K562 (cell line): Measurements from ENCODE around the gene UBE2G2. TPM values are rescaled to one million over a fixed set of nuclear protein-coding genes. Genes with fewer than 3 reads are reported as not detected.
A peak's percentile ranks its signal among the peaks of the same experiment; 100 is the strongest.

Source experiments
- BRCA1 ChIP-seq, 2 experiments: fragments of 450-650 bp in 1 of 2; sonication (generic) in 1 of 2; formaldehyde crosslinking in 1 of 2; IDR thresholded peaks; 2 replicates each; pipeline versions ENCODE4 v1.5.0 to v1.6.1; 2017 to 2020; ENCODE audit warnings: mild to moderate bottlenecking in 1 of 2, missing genetic modification reagents in 1 of 2
- E2F3 ChIP-seq: fragments of 250-450 bp; sonication (Bioruptor Pico); IDR thresholded peaks from 2 replicates; pipeline ENCODE4 v1.4.0; 2020; ENCODE audit warnings: mild to moderate bottlenecking
- FOXM1 ChIP-seq, 2 experiments: fragments of 450-650 bp in 1 of 2; sonication (generic) in 1 of 2; formaldehyde crosslinking in 1 of 2; IDR thresholded peaks; 2 replicates each; pipeline versions ENCODE4 v1.6.1 to v1.9.0; 2017 to 2022; ENCODE audit warnings: low read depth in 2 of 2, mild to moderate bottlenecking in 2 of 2, missing genetic modification reagents in 1 of 2, moderate library complexity in 1 of 2
- NR2C1 ChIP-seq, 2 experiments: fragments of 450-650 bp; IDR thresholded peaks; 2 replicates each; pipeline ENCODE4 v1.6.1; 2017; ENCODE audit warnings: mild to moderate bottlenecking in 2 of 2, antibody characterized with exemption in 1 of 2, inconsistent platforms in 1 of 2, missing compliant biosample characterization in 1 of 2, missing genetic modification characterization in 1 of 2
- NR2C2 ChIP-seq, 2 experiments: fragments of 200-800 bp in 1 of 2; sonication (Bioruptor generic) in 1 of 2; sonication (generic) in 1 of 2; formaldehyde crosslinking in 1 of 2; IDR thresholded peaks; 2 replicates each; pipeline versions ENCODE4 v1.6.1 to v1.8.0; 2016 to 2022; ENCODE audit warnings: mild to moderate bottlenecking in 1 of 2, missing compliant biosample characterization in 1 of 2, missing genetic modification characterization in 1 of 2, missing genetic modification reagents in 1 of 2
- RBM25 ChIP-seq: fragments of 200-400 bp; formaldehyde crosslinking; IDR thresholded peaks from 2 replicates; pipeline ENCODE4 v1.6.1; 2018; ENCODE audit warnings: low read length, low read depth, moderate library complexity; ENCODE audit not compliant: severe bottlenecking
- SAFB ChIP-seq: fragments of 200-400 bp; formaldehyde crosslinking; IDR thresholded peaks from 2 replicates; pipeline ENCODE4 v1.6.1; 2017; ENCODE audit warnings: low read depth, low read length, borderline replicate concordance
- TFAM ChIP-seq: fragments of 250-450 bp; sonication (Bioruptor Pico); conservative IDR thresholded peaks from 2 replicates; pipeline ENCODE4 v1.5.0; 2021; ENCODE audit warnings: mild to moderate bottlenecking, moderate library complexity
- THRA ChIP-seq: fragments of 450-650 bp; IDR thresholded peaks from 2 replicates; pipeline ENCODE4 v1.6.1; 2017; ENCODE audit warnings: mild to moderate bottlenecking, moderate library complexity
- ZKSCAN3 ChIP-seq: fragments of 250-450 bp; sonication (Bioruptor Pico); IDR thresholded peaks from 2 replicates; pipeline ENCODE4 v1.4.0; 2020
- ZNF3 ChIP-seq: fragments of 250-450 bp; sonication (Bioruptor Pico); IDR thresholded peaks from 2 replicates; pipeline ENCODE4 v1.5.0; 2021; ENCODE audit warnings: mild to moderate bottlenecking, moderate library complexity
- ZNF57 ChIP-seq: fragments of 450-650 bp; formaldehyde crosslinking; IDR thresholded peaks from 2 replicates; pipeline ENCODE4 v1.4.0; 2020; ENCODE audit warnings: mild to moderate bottlenecking, moderate library complexity
- ZNF592 ChIP-seq: fragments of 450-650 bp; IDR thresholded peaks from 2 replicates; pipeline ENCODE4 v1.6.1; 2017; ENCODE audit warnings: antibody characterized with exemption, mild to moderate bottlenecking
- polyA plus RNA-seq, 8 experiments: library from polyadenylated mRNA; depleted of rRNA in 4 of 8; stranded (reverse) in 5 of 8; unstranded in 3 of 8; fragments of >200 nt; fragmentation: Nextera tagmentation in 2 of 8; fragmentation: Illumina TruSeq in 1 of 8; extraction: Ambion mirVana in 2 of 8; extraction: Trizol in 1 of 8; gene quantifications; 2 replicates each; pipeline versions ENCODE4 v1.2.1 to v1.2.3, GENCODE V29; 2011 to 2014; ENCODE audit warnings: inconsistent platforms in 1 of 8, missing spikeins in 1 of 8
- total RNA-seq, 7 experiments: library from RNA; depleted of rRNA in 6 of 7; stranded (reverse); fragments of >200 nt in 6 of 7; fragmentation: Illumina TruSeq in 2 of 7; extraction: Trizol in 2 of 7; gene quantifications; 2 replicates each; pipeline versions ENCODE4 v1.2.1 to v1.2.3, GENCODE V29; 2011 to 2021; ENCODE audit warnings: low replicate concordance in 1 of 7
- TF ChIP-seq, protein P1 (sequence below): sonication (generic); formaldehyde crosslinking; IDR thresholded peaks from 2 replicates; pipeline ENCODE4 v1.8.0; 2023; ENCODE audit warnings: missing genetic modification reagents, mild to moderate bottlenecking, borderline replicate concordance

Gene UBE2G2
- total and polyA plus RNA-seq, 9 of the 15 experiments (the other 6 are each of a cell fraction or from before 2014, with no cell fraction given) = 47.5 to 225 (median 140) TPM

GRCh38 chr21:44801468-44802395 is at the start of gene UBE2G2 (continued):
- TF ChIP-seq ZNF592 = peak; percentile 85
- TF ChIP-seq NR2C2 (CRISPR knock-in tag; IDR thresholded peaks at IDR 0.05) = peak; percentile 100
- TF ChIP-seq NR2C2 (tag; IDR thresholded peaks at IDR 0.05) = peak; percentile 100
- TF ChIP-seq ZKSCAN3 = no peak
- TF ChIP-seq SAFB = peak; percentile 59; the same call in 1 of the 2 replicates
- no peak for TF ChIP-seq BRCA1 (IDR thresholded peaks at IDR 0.05)
- no peak for TF ChIP-seq BRCA1 (CRISPR knock-in tag; IDR thresholded peaks at IDR 0.05)
- TF ChIP-seq E2F3 (CRISPR knock-in tag) = peak; percentile 87
- TF ChIP-seq NR2C1 (IDR thresholded peaks at IDR 0.05) = peak; percentile 99
- peak; percentile 99 for TF ChIP-seq NR2C1 (tag; IDR thresholded peaks at IDR 0.05)
- no peak for TF ChIP-seq ZNF3 (CRISPR knock-in tag)
- TF ChIP-seq TFAM (CRISPR knock-in tag) = no peak
- no peak for TF ChIP-seq RBM25
- TF ChIP-seq THRA = no peak
- no peak for TF ChIP-seq FOXM1 (IDR thresholded peaks at IDR 0.05; ENCODE audit: low read depth)
- peak; percentile 73; the same call in 1 of the 2 replicates for TF ChIP-seq FOXM1 (CRISPR knock-in tag; IDR thresholded peaks at IDR 0.05; ENCODE audit: low read depth)
- TF ChIP-seq ZNF57 (CRISPR knock-in tag) = no peak
- TF ChIP-seq, protein P1, sequence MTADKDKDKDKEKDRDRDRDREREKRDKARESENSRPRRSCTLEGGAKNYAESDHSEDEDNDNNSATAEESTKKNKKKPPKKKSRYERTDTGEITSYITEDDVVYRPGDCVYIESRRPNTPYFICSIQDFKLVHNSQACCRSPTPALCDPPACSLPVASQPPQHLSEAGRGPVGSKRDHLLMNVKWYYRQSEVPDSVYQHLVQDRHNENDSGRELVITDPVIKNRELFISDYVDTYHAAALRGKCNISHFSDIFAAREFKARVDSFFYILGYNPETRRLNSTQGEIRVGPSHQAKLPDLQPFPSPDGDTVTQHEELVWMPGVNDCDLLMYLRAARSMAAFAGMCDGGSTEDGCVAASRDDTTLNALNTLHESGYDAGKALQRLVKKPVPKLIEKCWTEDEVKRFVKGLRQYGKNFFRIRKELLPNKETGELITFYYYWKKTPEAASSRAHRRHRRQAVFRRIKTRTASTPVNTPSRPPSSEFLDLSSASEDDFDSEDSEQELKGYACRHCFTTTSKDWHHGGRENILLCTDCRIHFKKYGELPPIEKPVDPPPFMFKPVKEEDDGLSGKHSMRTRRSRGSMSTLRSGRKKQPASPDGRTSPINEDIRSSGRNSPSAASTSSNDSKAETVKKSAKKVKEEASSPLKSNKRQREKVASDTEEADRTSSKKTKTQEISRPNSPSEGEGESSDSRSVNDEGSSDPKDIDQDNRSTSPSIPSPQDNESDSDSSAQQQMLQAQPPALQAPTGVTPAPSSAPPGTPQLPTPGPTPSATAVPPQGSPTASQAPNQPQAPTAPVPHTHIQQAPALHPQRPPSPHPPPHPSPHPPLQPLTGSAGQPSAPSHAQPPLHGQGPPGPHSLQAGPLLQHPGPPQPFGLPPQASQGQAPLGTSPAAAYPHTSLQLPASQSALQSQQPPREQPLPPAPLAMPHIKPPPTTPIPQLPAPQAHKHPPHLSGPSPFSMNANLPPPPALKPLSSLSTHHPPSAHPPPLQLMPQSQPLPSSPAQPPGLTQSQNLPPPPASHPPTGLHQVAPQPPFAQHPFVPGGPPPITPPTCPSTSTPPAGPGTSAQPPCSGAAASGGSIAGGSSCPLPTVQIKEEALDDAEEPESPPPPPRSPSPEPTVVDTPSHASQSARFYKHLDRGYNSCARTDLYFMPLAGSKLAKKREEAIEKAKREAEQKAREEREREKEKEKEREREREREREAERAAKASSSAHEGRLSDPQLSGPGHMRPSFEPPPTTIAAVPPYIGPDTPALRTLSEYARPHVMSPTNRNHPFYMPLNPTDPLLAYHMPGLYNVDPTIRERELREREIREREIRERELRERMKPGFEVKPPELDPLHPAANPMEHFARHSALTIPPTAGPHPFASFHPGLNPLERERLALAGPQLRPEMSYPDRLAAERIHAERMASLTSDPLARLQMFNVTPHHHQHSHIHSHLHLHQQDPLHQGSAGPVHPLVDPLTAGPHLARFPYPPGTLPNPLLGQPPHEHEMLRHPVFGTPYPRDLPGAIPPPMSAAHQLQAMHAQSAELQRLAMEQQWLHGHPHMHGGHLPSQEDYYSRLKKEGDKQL (CRISPR knock-in tag) = 0 out of 2 replicates have a peak, but pooled peaks have one; percentile 15
